Liver (tissue), 9 donors: ENCODE measurements around the gene CMTM2. TPM values are rescaled to one million over a fixed set of nuclear protein-coding genes. Genes with fewer than 3 reads are reported as not detected.
A peak's percentile ranks its signal among the peaks of the same experiment; 100 is the strongest.

Source experiments
- DNase-seq: peaks from one replicate; pipeline ENCODE4 v3.0.0-alpha.2; 2017; ENCODE audit warnings: low spot score
- H3K27ac ChIP-seq, 2 donors: one replicate each; pipeline ENCODE4 v1.7.0; 2013; ENCODE audit warnings: inconsistent platforms in 2 of 2, low read length in 2 of 2, control low read depth in 1 of 2, low read depth in 1 of 2, mild to moderate bottlenecking in 1 of 2
- H3K27me3 ChIP-seq, 4 donors: one replicate each; pipeline versions ENCODE4 v1.6.1 to v1.7.0; 2013; ENCODE audit warnings: low read length in 3 of 4, inconsistent platforms in 1 of 4, mild to moderate bottlenecking in 1 of 4, moderate library complexity in 1 of 4; ENCODE audit not compliant: control insufficient read depth in 4 of 4, insufficient read depth in 4 of 4
- H3K36me3 ChIP-seq, 4 donors: one replicate each; pipeline versions ENCODE4 v1.6.1 to v1.7.0; 2013; ENCODE audit warnings: low read length in 3 of 4, mild to moderate bottlenecking in 3 of 4, low read depth in 1 of 4, moderate library complexity in 1 of 4; ENCODE audit not compliant: control insufficient read depth in 4 of 4, insufficient read depth in 3 of 4
- H3K4me1 ChIP-seq, 4 donors: one replicate each; pipeline versions ENCODE4 v1.6.1 to v1.7.0; 2013; ENCODE audit warnings: low read length in 3 of 4, mild to moderate bottlenecking in 3 of 4, moderate library complexity in 1 of 4; ENCODE audit not compliant: control insufficient read depth in 4 of 4, insufficient read depth in 4 of 4
- H3K4me3 ChIP-seq, 3 donors: one replicate each; pipeline versions ENCODE4 v1.6.1 to v1.7.0; 2013; ENCODE audit warnings: low read length in 3 of 3, control low read depth in 1 of 3, low read depth in 1 of 3, mild to moderate bottlenecking in 1 of 3
- H3K9ac ChIP-seq, 2 donors: one replicate each; pipeline ENCODE4 v1.7.0; 2013; ENCODE audit warnings: low read length in 2 of 2, mild to moderate bottlenecking in 2 of 2, moderate library complexity in 2 of 2, control low read depth in 1 of 2, low read depth in 1 of 2
- H3K9me3 ChIP-seq, 4 donors: one replicate each; pipeline versions ENCODE4 v1.6.1 to v1.7.0; 2013; ENCODE audit warnings: low read length in 3 of 4; ENCODE audit not compliant: control insufficient read depth in 4 of 4
- ATF3 ChIP-seq: IDR thresholded peaks from 2 replicates; pipeline ENCODE4 v1.6.1; 2016; ENCODE audit warnings: antibody characterized with exemption
- CTCF ChIP-seq: fragments of 150-350 bp; IDR thresholded peaks from 2 replicates; pipeline ENCODE4 v1.5.1; 2017; ENCODE audit warnings: improper control_type of control experiment, low read depth, low read length; ENCODE audit not compliant: missing input control
- EGR1 ChIP-seq, 2 donors: IDR thresholded peaks; 2 replicates each; pipeline ENCODE4 v1.6.1; 2016 to 2018; ENCODE audit warnings: antibody characterized with exemption in 2 of 2, low read depth in 2 of 2
- FOXA2 ChIP-seq: IDR thresholded peaks from 2 replicates; pipeline ENCODE4 v1.6.1; 2016; ENCODE audit warnings: antibody characterized with exemption
- HNF4A ChIP-seq, 2 donors: conservative IDR thresholded peaks; 2 replicates each; pipeline ENCODE4 v1.6.1; 2016; ENCODE audit warnings: antibody characterized with exemption in 2 of 2, mild to moderate bottlenecking in 2 of 2
- RAD21 ChIP-seq, 2 donors: IDR thresholded peaks; 2 replicates each; pipeline ENCODE4 v1.6.1; 2016; ENCODE audit warnings: antibody characterized with exemption in 2 of 2, mild to moderate bottlenecking in 2 of 2
- RXRA ChIP-seq, 2 donors: IDR thresholded peaks; 2 replicates each; pipeline ENCODE4 v1.6.1; 2017 to 2018; ENCODE audit warnings: antibody characterized with exemption in 2 of 2, mild to moderate bottlenecking in 1 of 2
- ZBTB33 ChIP-seq: IDR thresholded peaks from 2 replicates; pipeline ENCODE4 v1.6.1; 2016; ENCODE audit warnings: antibody characterized with exemption
- WGBS: extraction: QIAGEN DNeasy Blood & Tissue Kit; methylation state at CpG from one replicate; pipeline ENCODE4 v1.1.7; 2013; 5-methylcytosine and 5-hydroxymethylcytosine counted together
- polyA plus RNA-seq, 2 donors: library from polyadenylated mRNA; stranded (reverse) in 1 of 2; unstranded in 1 of 2; fragments of 200-250 nt in 1 of 2; fragments of >200 nt in 1 of 2; fragmentation: Nextera tagmentation in 1 of 2; extraction: Ambion mirVana in 1 of 2; gene quantifications; one replicate each; pipeline versions ENCODE4 v1.2.1 to v1.2.3, GENCODE V29; 2013 to 2015
- total RNA-seq, 2 donors: library from RNA; depleted of rRNA; stranded (reverse); fragments of >200 nt; gene quantifications; one replicate each; pipeline ENCODE4 v1.2.3, GENCODE V29; 2014
- donor health status: healthy.
- donor health status: healthy.
- donor health status: healthy.
- donor health status: healthy.
- donor health status: healthy.

Gene CMTM2
- total and polyA plus RNA-seq, 4 donors = 0.50 to 1.1 (median 0.62) TPM

- WGBS = 67% methylated on average over 6 of the region's 6 CpGs
- Histone ChIP-seq H3K36me3 (no peaks in the 10 kb centered on the region), H3K27ac (peak overlapping the region; percentile 92 to 97), H3K4me3 (no peak overlapping the region), H3K27me3 (no peaks in the 10 kb centered on the region), H3K4me1 (peaks cover 2 to 31% (median 22%) of the 10 kb centered on the region in 4 donors), H3K9ac (peak overlapping the region; percentile 12 to 85), H3K9me3 (no peaks in the 10 kb centered on the region)
- no peak for DNase-seq
- TF ChIP-seq RAD21 (IDR thresholded peaks at IDR 0.05) (peak in 1 of 2 donors; percentile 12), CTCF (peak; percentile 30), ATF3 (no peak)
Measured at GRCh38 chr16:66551348-66551759, 27.9 kb upstream of the CMTM2 start.

GRCh38 chr16:66551788-66552285, 27.4 kb upstream of the CMTM2 start:
- TF ChIP-seq RXRA (IDR thresholded peaks at IDR 0.05) (no peak), ZBTB33 (no peak), CTCF (no peak), HNF4A (conservative IDR thresholded peaks at IDR 0.05) (no peak), ATF3 (no peak), EGR1 (IDR thresholded peaks at IDR 0.05; ENCODE audit: low read depth in 2 of 2) (no peak), FOXA2 (no peak)
- H3K4me3 ChIP-seq = peak overlapping the region; percentile 57 to 96 (median 88)
- H3K9ac ChIP-seq = peak overlapping the region; percentile 76 to 85
- peaks cover 2 to 31% (median 22%) of the 10 kb centered on the region in 4 donors for H3K4me1 ChIP-seq
- 44% methylated on average over 8 of the region's 8 CpGs for WGBS
- DNase-seq = no peak
- no peaks in the 10 kb centered on the region for H3K9me3 ChIP-seq
- H3K27ac ChIP-seq = peak overlapping the region; percentile 92 to 97
- no peaks in the 10 kb centered on the region for H3K36me3 ChIP-seq
- no peaks in the 10 kb centered on the region for H3K27me3 ChIP-seq
